GM21360 (cell line): ENCODE data around the gene AP3S2.
"Not testable (repeated sequence)": the region's sequence is repeated elsewhere in the genome, so short reads cannot be mapped to it uniquely, and the experiment has no call there.

ENCODE experiments used
- ATAC-seq: cut with Tn5 transposase; IDR thresholded peaks from one replicate; pipeline ENCODE4 v1.9.1; 2021; ENCODE audit warnings: mild to moderate bottlenecking, moderate library complexity; ENCODE audit not compliant: unreplicated experiment

AP3S2 gene

DNA sequence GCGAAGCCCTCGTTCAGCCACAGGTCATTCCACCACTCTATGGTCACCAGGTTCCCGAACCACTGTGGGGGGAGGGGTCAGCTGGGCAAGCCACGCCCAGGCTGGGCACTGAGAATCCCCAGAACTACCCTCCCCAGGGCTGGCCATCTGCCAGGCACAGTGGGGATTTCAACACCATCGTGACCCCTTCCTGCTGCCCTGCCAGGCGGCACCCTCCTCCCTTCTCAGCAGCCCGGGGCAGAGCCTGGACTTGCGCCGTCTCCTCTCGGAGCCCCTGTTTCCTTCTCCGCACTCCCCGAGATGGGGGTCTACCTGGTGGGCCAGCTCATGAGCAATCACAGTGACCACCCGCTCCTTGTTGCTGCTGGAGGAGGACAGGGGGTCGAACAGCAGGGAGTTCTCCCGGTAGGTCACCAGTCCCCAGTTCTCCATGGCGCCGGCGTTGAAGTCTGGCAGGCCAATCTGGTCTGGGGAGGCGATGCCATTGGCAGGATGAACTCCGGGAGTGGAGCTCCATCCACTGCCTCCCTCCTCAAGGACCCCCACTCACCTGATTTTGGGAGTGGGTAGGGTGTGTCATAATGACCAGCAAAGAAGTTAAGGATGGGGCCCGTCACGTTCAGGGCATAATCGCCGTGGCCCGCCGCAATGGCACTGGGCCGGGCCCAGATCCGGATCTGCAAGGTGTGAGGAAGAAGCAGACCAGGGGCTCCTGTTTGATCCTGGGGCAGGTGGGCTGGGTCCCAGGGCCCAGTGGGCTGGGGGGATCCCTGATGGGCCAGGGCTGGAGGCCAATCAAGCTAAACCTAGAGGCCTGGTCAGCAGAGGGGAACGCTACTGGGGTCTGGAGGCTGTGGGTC lies 89.6 kb downstream of the AP3S2 start:
- ATAC-seq, result no peak

DNA sequence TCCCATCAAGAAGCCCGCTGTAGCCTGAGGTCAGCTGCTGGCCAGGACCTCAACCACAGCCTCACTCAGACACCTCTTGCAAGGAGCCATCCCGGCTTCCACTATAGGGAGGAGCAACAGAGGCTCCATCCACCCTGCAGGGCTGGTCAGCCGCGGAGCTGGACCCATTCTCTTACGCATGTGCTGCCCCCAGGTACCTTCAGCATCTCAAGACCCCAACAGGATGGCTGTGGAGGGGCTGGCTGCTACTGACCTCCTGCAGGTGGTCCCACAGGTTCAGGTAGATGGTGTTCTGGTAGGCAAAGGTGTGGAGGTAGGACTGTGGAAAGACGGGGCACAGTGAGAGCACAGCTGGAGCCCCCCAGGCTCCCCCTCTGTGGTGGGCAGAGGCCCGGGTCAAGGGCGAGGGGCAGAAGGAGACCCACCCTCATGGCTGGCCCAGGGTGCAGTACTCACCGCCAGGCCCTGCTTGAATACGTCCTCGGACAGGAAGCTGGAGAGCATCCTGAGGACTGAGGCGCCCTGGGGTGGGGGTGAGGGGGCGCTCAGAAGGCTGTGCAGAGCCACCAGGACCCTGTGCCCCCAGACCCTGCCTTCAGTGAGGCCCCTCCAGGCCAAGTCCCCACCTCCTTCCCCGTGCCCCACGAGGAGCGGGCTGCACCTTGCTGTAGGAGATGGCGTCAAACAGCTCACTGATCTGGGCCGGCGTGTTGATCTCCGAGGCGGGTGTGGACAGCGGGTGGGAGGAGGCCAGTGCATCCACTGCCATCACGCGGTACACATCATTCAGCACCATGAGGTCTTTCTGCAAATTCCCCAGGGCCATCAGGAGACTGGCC lies 90.6 kb downstream of the AP3S2 start:
- no peak for ATAC-seq

- ATAC-seq, result no peak
These were observed 91.4 kb downstream of the AP3S2 start for GRCh38 chr15:89802231-89802928.

DNA sequence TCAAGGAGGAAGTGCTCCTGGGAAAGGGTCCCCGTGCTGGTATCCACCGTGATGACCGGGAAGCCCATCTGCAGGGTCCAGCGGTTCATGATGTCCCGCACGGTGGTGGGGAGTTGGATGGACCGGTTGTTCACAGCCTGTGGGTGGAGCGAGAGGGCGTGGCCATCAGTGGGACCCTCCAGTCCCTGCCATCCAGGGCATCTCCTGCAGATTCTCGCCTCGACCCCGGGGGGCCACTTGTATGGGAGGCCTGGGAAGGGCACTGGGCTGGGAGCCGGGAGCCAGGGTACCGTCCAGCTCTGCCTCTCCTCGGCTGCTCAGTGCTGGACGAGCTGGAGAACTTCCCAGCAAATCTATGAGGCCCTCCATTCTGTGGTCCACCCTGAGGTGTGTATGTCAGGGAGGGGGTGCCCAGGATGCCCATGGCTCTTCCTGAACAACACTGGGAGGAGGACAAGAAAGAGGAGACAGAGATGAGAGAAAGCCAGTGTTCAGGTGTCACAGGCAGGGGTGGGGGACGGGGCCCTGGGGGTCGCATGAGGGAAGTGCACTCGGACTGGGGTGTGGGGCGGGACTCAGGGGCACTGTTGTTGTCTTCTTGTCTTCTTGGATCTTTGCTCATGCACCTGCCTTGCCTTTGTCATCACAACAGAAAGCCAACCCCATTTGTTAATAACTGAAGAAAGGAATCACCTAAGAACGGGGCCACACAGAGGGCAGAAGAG lies 92.2 kb downstream of the AP3S2 start:
- no peak for ATAC-seq

DNA sequence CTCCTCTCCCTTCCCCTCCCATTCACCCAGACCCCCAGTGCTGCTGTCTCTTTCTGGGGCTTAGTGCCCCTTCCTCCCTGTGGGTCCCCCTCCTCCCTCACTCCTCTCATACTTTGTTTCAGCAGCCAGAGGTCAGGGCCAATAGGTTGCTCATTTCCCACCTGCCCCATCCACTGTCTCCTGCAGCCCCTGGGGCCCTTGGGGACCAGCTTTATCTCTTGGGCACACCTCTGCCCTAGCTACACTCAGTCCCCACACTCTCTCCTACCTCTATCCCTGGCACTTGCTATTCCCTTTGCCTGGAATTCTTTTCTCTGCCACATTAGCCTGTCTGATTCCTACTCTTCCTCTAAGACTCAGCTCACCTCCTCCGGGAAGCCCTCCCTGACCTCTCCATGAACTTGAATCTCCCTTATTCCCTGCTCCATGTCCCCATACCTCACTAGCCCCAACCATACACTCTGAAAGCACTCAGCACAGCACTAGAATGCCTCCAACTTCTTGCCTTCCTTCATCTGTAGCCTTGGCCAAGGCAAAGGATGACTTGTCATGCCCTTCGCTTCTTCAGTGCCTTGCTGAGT lies 93.8 kb downstream of the AP3S2 start:
- no peak for ATAC-seq

GRCh38 chr15:89799011-89799911 lies 94.5 kb downstream of the AP3S2 start:
- no peak for ATAC-seq

DNA sequence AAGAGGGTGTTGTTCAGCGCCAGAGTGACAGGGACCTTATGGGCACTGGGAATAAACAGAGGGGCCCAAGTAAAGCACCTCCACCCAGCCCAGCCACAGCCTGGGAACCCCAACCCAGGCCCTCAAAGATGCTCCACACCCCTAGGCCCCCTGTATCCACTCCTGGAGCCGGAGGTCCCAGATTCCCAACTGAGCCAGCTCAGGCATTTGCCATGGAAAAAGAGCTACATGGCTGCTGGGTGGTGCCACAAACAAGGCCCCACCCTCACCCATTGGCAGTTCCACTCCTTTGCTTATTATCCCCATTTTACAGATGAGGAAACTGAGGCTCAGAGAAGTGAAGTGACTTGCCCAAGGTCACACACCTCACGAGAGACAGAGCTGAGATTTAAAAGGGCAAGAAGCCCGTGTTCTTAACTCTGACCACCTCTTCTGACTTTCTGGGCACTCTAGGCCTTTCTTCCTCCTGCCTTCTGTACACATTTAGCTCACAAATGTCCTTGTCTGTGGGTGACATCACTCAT lies 96.1 kb downstream of the AP3S2 start:
- ATAC-seq, result no peak

- no peak for ATAC-seq
These were observed 97.8 kb downstream of the AP3S2 start for GRCh38 chr15:89795996-89796395.

GRCh38 chr15:89794627-89795241 lies 99.1 kb downstream of the AP3S2 start:
- no peak for ATAC-seq

DNA sequence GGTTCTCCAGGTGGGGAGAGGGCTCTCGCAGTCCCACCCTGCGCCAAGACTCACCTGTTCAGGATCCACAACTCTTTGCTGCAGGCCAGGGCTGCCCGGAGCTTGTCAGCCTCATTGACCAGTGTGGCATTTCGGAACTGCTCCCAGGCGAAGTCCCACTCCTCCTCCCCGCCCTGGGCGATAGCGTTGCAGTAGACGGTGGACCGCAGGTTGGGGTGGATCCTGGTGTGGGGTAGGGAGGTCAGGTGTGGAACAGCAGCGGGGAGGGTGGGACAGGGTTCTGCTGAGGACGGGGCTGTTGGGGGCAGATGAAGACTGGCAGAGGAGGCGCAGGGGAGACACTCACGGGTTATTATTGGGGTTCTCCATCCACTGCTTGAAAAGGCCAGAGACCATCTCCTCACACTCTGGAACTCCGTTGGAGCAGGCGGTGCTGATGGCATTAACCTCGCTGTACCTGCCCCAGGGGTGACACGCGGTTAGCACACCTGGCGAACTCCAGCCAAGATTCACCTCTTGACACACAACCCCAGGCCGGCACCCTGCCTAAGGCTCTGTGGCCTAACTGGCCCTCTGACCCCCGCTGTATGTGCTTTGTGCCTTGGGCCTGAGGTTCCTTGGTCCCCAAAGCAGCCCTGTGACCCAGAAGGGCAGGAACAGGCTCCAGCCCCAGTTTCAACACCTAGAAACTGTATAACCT lies 101.5 kb downstream of the AP3S2 start:
- no peak for ATAC-seq

DNA sequence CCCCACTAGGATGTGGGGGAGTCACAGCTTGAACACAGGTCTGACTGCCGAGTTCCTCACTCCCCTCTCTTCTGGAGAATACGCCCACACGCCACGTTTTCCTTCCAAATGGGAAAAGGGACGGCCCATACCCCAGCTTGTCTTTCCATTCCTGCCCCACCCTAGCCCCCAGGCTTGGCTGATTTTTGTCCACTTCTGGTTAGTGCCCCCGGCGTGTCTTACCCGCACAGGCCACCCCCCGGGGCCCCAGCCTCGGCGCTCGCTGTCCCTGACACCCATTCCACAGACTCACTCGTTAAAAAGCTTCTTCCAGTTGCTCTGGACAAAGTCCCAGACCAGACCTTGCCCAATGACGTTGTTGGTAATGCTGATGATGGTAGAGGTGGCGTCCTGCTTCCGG lies 103.1 kb downstream of the AP3S2 start:
- ATAC-seq, result no peak

DNA sequence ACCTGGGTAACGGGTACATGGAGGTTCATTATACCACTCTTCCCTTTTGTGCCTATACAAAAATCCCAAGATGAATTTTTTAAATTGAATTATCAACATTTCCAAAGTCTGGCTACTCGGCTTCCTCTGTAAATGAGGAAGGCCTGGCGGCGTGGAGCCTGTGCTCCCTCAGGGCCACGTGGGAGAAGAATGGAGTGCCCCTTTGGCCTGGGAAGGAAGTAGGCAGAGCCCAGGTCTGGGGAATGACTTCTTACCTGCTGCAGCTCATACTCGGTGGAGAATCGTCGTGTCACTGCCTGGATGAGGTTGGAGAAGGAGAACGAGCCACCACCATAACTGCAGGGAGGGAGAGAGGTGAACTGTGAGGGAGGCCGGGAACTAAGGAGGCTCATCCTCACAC lies 103.6 kb downstream of the AP3S2 start:
- no peak for ATAC-seq

DNA sequence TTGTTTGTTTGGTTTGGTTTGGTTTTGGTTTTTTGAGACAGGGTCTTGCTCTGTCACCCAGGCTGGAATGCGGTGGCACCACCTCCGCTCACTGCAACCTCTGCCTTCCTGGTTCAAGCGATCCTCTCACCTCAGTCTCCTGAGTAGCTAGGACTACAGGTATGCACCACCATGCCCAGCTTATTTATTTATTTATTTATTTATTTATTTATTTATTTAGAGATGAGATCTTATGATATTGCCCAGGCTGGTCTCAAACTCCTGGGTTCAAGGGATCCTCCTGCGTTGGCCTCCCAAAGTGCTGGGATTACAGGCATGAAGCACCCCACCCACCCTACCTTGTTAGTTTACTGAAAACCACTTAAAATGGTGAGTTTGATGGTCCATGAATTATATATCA lies 105.2 kb downstream of the AP3S2 start:
- ATAC-seq, result not testable (repeated sequence)

GRCh38 chr15:89787944-89788343 lies 105.8 kb downstream of the AP3S2 start:
- no peak for ATAC-seq

GRCh38 chr15:89785774-89786140 lies 108.0 kb downstream of the AP3S2 start:
- no peak for ATAC-seq

- no peak for ATAC-seq
These were observed 108.6 kb downstream of the AP3S2 start for GRCh38 chr15:89785064-89785773.

DNA sequence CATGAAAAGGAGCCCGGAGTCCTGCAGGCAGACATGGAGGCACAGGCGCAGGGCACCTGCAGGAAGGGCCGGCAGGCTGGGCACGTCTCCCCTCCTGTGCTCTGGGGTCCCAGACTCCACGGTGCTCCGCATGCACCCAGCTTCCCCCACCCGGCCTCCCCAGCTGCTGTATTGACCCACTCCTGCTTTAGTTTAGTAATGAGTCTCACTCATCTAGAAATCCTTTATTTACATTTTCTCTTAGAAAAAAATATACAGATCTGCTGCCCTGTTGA lies 109.2 kb downstream of the AP3S2 start:
- no peak for ATAC-seq
